HEK293 (cell line): ENCODE results near the gene RCOR3.
"Not testable (repeated sequence)": the region's sequence is repeated elsewhere in the genome, so short reads cannot be mapped to it uniquely, and the experiment has no call there.

ENCODE experiments used
- CTCF ChIA-PET: fragments of 350-600 bp; formaldehyde crosslinking; extraction: SDS; loops from one replicate; lab custom pipeline; 2021; ENCODE audit warnings: antibody characterized with exemption; lab: Yijun Ruan, JAX
- POLR2A ChIA-PET: fragments of 300-600 bp; formaldehyde crosslinking; extraction: SDS; loops from one replicate; lab custom pipeline; 2020; ENCODE audit warnings: antibody characterized with exemption, inconsistent platforms; lab: Yijun Ruan, JAX
- H3K27ac ChIP-seq: fragments of 200-500 bp; sonication (Bioruptor generic); 2 replicates; pipeline ENCODE4 v1.5.1; 2014; ENCODE audit warnings: low read depth, low read length, control low read depth, inconsistent platforms; ENCODE audit errors: extremely low read depth
- H3K36me3 ChIP-seq, 2 experiments: fragments of 200-500 bp in 1 of 2; sonication (Bioruptor generic) in 1 of 2; 1 replicate in 1 of 2; 2 replicates in 1 of 2; pipeline ENCODE4 v1.5.1; 2014 to 2017; ENCODE audit warnings: inconsistent platforms in 2 of 2, low read length in 2 of 2; ENCODE audit not compliant: control insufficient read depth in 2 of 2, insufficient read depth in 1 of 2
- H3K4me1 ChIP-seq: fragments of 200-500 bp; sonication (Bioruptor generic); 2 replicates; pipeline ENCODE4 v1.5.1; 2014; ENCODE audit warnings: mild to moderate bottlenecking, low read length, inconsistent platforms; ENCODE audit not compliant: control insufficient read depth, insufficient read depth
- H3K4me3 ChIP-seq: 2 replicates; pipeline ENCODE4 v1.5.1; 2011; ENCODE audit warnings: low read depth, mild to moderate bottlenecking, control low read depth, low read length, moderate library complexity
- H3K9me3 ChIP-seq: fragments of 200-500 bp; sonication (Bioruptor generic); 2 replicates; pipeline ENCODE4 v1.5.1; 2014; ENCODE audit warnings: low read depth, low read length, inconsistent platforms; ENCODE audit not compliant: control insufficient read depth, insufficient read depth
- BCL11B ChIP-seq: fragments of 450-650 bp; formaldehyde crosslinking; IDR thresholded peaks from 2 replicates; pipeline ENCODE4 v1.5.1; 2016; ENCODE audit warnings: low read depth, missing biosample characterization, missing genetic modification characterization
- ZBTB1 ChIP-seq: fragments of 450-650 bp; formaldehyde crosslinking; IDR thresholded peaks from 2 replicates; pipeline ENCODE4 v1.5.1; 2016; ENCODE audit warnings: missing biosample characterization, missing genetic modification characterization
- ZBTB21 ChIP-seq: fragments of 450-650 bp; formaldehyde crosslinking; IDR thresholded peaks from 2 replicates; pipeline ENCODE4 v1.5.1; 2017; ENCODE audit warnings: missing biosample characterization, missing genetic modification characterization
- ZFP3 ChIP-seq: fragments of 450-650 bp; formaldehyde crosslinking; IDR thresholded peaks from 2 replicates; pipeline ENCODE4 v1.5.1; 2016; ENCODE audit warnings: low read depth, missing biosample characterization, missing genetic modification characterization
- ZFP41 ChIP-seq: fragments of 450-650 bp; formaldehyde crosslinking; IDR thresholded peaks from 2 replicates; pipeline ENCODE4 v1.5.1; 2016; ENCODE audit warnings: missing biosample characterization, missing genetic modification characterization, borderline replicate concordance
- ZNF324 ChIP-seq: fragments of 450-650 bp; formaldehyde crosslinking; IDR thresholded peaks from 2 replicates; pipeline ENCODE4 v1.5.1; 2016; ENCODE audit warnings: missing biosample characterization, missing genetic modification characterization
- ZNF350 ChIP-seq: fragments of 450-650 bp; formaldehyde crosslinking; IDR thresholded peaks from 2 replicates; pipeline ENCODE4 v1.5.0; 2017; ENCODE audit warnings: missing biosample characterization, mild to moderate bottlenecking, missing genetic modification characterization
- ZNF394 ChIP-seq: fragments of 450-650 bp; formaldehyde crosslinking; IDR thresholded peaks from 2 replicates; pipeline ENCODE4 v1.5.1; 2016; ENCODE audit warnings: missing biosample characterization, missing genetic modification characterization, mild to moderate bottlenecking, moderate library complexity, borderline replicate concordance
- ZNF623 ChIP-seq: fragments of 450-650 bp; formaldehyde crosslinking; IDR thresholded peaks from 2 replicates; pipeline ENCODE4 v1.5.1; 2016; ENCODE audit warnings: missing biosample characterization, missing genetic modification characterization
- ZNF664 ChIP-seq: fragments of 450-650 bp; formaldehyde crosslinking; IDR thresholded peaks from 2 replicates; pipeline ENCODE4 v1.5.1; 2016; ENCODE audit warnings: missing biosample characterization, missing genetic modification characterization
- ZNF837 ChIP-seq: fragments of 450-650 bp; formaldehyde crosslinking; IDR thresholded peaks from 2 replicates; pipeline ENCODE4 v1.5.1; 2016; ENCODE audit warnings: missing biosample characterization, missing genetic modification characterization
- TF ChIP-seq, protein P1 (sequence below): fragments of 450-650 bp; formaldehyde crosslinking; IDR thresholded peaks from 2 replicates; pipeline ENCODE4 v1.5.1; 2016; ENCODE audit warnings: missing biosample characterization, missing genetic modification characterization
- TF ChIP-seq, protein P2 (sequence below): fragments of 450-650 bp; formaldehyde crosslinking; IDR thresholded peaks from 2 replicates; pipeline ENCODE4 v1.5.1; 2016; ENCODE audit warnings: missing biosample characterization, missing genetic modification characterization
- TF ChIP-seq, protein P3 (sequence below): fragments of 450-650 bp; formaldehyde crosslinking; IDR thresholded peaks from 2 replicates; pipeline ENCODE4 v1.5.1; 2017; ENCODE audit warnings: missing biosample characterization, mild to moderate bottlenecking, missing genetic modification characterization, moderate library complexity
- TF ChIP-seq, protein P4 (sequence below): fragments of 450-650 bp; IDR thresholded peaks from 2 replicates; pipeline ENCODE4 v1.5.1; 2018; ENCODE audit warnings: missing biosample characterization, missing genetic modification characterization
- TF ChIP-seq, protein P5 (sequence below): fragments of 450-650 bp; formaldehyde crosslinking; conservative IDR thresholded peaks from 2 replicates; pipeline ENCODE4 v1.5.1; 2016; ENCODE audit warnings: low read depth, missing biosample characterization, missing genetic modification characterization
- TF ChIP-seq, protein P6 (sequence below): fragments of 450-650 bp; formaldehyde crosslinking; IDR thresholded peaks from 2 replicates; pipeline ENCODE4 v1.5.1; 2016; ENCODE audit warnings: missing biosample characterization, missing genetic modification characterization

RCOR3 gene

DNA sequence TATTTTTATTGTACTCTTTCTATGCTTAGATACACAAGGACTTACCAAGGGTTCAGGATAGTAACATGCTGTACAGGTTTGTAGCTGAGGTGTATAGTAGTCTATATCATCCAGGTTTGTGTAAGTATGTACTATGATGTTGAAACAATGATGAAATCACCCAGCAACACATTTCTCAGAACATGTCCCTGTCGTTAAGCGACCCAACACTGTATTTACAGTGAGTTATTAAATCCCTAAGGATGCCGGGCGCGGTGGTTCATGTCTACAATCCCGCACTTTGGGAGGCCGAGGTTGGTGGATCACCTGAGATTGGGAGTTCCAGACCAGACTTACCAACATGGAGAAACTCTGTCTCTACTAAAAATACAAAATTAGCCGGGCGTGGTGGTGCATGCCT is 21.6 kb upstream of the RCOR3 start (continued):
- TF ChIP-seq, protein P1, sequence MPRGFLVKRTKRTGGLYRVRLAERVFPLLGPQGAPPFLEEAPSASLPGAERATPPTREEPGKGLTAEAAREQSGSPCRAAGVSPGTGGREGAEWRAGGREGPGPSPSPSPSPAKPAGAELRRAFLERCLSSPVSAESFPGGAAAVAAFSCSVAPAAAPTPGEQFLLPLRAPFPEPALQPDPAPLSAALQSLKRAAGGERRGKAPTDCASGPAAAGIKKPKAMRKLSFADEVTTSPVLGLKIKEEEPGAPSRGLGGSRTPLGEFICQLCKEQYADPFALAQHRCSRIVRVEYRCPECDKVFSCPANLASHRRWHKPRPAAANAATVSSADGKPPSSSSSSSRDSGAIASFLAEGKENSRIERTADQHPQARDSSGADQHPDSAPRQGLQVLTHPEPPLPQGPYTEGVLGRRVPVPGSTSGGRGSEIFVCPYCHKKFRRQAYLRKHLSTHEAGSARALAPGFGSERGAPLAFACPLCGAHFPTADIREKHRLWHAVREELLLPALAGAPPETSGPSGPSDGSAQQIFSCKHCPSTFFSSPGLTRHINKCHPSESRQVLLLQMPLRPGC (tag by site-specific recombination) = no peak

DNA sequence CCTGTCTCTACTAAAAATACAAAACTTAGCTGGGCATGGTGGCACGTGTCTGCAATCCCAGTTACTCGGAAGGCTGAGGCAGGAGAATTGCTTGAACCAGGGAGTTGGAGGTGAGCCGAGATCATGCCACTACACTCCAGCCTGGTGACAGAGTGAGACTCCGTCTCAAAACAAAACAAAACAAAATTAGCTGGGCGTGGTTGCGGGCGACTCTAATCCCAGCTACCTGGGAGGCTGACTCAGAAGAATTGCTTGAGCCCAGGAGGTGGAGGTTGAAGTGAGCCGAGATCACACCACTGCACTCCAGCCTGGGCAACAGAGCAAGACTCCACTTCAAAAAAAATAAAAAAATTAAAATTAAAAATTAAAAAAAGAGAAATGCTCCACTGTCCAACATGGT is 18.6 kb upstream of the RCOR3 start:
- H3K36me3 ChIP-seq, POLR2A ChIA-PET, H3K9me3 ChIP-seq, H3K4me3 ChIP-seq, H3K4me1 ChIP-seq, CTCF ChIA-PET, H3K27ac ChIP-seq: not testable (repeated sequence)

DNA sequence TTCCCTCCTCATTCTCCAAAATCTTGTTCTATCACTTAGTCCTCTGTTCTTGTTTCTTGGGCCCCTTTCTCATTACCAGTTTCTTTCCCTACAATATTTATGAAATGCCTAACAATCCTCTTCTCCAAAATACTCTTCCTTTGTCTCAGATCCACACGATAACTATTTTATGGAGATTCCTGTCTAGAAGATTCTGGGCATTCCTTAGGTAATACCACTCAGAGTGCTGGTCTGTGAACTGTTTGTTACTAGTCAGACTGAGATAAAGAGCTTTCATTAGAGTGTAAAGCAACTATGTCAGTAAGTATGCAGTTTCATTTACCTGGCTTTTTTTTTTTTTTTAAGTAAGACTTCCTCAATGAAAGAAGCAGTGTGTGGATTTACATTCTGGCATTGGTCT is 18.1 kb upstream of the RCOR3 start:
- Histone ChIP-seq H3K9me3 (no peaks in the 10 kb centered on the region), H3K36me3 (no peaks in the 10 kb centered on the region), H3K4me1 (no peaks in the 10 kb centered on the region), H3K27ac (no peak overlapping the region), H3K4me3 (no peak overlapping the region)
- no peak for TF ChIP-seq ZNF324 (tag by site-specific recombination)
- no peak for TF ChIP-seq BCL11B
- no peak for TF ChIP-seq ZFP3 (tag by site-specific recombination)
- TF ChIP-seq, protein P2, sequence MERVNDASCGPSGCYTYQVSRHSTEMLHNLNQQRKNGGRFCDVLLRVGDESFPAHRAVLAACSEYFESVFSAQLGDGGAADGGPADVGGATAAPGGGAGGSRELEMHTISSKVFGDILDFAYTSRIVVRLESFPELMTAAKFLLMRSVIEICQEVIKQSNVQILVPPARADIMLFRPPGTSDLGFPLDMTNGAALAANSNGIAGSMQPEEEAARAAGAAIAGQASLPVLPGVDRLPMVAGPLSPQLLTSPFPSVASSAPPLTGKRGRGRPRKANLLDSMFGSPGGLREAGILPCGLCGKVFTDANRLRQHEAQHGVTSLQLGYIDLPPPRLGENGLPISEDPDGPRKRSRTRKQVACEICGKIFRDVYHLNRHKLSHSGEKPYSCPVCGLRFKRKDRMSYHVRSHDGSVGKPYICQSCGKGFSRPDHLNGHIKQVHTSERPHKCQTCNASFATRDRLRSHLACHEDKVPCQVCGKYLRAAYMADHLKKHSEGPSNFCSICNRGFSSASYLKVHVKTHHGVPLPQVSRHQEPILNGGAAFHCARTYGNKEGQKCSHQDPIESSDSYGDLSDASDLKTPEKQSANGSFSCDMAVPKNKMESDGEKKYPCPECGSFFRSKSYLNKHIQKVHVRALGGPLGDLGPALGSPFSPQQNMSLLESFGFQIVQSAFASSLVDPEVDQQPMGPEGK (tag by site-specific recombination) = no peak
- TF ChIP-seq ZNF837 (tag by site-specific recombination) = no peak
- TF ChIP-seq, protein P3, sequence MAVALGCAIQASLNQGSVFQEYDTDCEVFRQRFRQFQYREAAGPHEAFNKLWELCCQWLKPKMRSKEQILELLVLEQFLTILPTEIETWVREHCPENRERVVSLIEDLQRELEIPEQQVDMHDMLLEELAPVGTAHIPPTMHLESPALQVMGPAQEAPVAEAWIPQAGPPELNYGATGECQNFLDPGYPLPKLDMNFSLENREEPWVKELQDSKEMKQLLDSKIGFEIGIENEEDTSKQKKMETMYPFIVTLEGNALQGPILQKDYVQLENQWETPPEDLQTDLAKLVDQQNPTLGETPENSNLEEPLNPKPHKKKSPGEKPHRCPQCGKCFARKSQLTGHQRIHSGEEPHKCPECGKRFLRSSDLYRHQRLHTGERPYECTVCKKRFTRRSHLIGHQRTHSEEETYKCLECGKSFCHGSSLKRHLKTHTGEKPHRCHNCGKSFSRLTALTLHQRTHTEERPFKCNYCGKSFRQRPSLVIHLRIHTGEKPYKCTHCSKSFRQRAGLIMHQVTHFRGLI (tag by site-specific recombination) = no peak
- TF ChIP-seq ZNF350 (tag by site-specific recombination) = no peak
- TF ChIP-seq ZFP41 (tag by site-specific recombination) = no peak
- TF ChIP-seq, protein P4, sequence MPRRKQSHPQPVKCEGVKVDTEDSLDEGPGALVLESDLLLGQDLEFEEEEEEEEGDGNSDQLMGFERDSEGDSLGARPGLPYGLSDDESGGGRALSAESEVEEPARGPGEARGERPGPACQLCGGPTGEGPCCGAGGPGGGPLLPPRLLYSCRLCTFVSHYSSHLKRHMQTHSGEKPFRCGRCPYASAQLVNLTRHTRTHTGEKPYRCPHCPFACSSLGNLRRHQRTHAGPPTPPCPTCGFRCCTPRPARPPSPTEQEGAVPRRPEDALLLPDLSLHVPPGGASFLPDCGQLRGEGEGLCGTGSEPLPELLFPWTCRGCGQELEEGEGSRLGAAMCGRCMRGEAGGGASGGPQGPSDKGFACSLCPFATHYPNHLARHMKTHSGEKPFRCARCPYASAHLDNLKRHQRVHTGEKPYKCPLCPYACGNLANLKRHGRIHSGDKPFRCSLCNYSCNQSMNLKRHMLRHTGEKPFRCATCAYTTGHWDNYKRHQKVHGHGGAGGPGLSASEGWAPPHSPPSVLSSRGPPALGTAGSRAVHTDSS (tag by site-specific recombination) = no peak
- CTCF ChIA-PET = interaction anchor here (0.6 kb wide), 1 partner anchor 1143 kb away, joined by 3 read pairs; no protein-coding TSS in a partner anchor
- POLR2A ChIA-PET = no interaction called here

DNA sequence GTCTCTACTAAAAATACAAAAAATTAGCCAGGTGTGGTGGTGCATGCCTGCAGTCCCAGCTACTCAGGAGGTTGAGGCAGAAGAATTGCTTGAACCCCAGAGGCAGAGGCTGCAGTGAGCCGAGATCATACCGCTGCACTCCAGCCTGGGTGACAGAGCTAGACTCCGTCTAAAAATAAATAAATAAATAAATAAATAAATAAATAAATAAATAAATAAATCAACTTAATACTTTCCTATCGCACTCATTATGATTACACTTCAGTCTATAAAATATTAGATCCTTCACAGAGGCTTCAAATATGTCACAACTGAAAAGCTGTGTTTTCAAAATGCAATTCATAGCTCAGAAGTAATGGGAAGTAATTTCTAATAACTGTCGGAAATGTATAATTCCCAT is 15.5 kb upstream of the RCOR3 start:
- not testable (repeated sequence) for H3K27ac ChIP-seq, H3K4me1 ChIP-seq, H3K4me3 ChIP-seq, H3K9me3 ChIP-seq, H3K36me3 ChIP-seq
- POLR2A ChIA-PET = interaction anchor here (1.1 kb wide), 1 partner anchor 14 kb away, joined by 3 read pairs; no protein-coding TSS in a partner anchor
- CTCF ChIA-PET = interaction anchor here (2.2 kb wide), 1 partner anchor 15 kb away, joined by 7 read pairs; no protein-coding TSS in a partner anchor
- peak; percentile 44; the same call in 1 of the 2 replicates for TF ChIP-seq ZBTB21 (tag by site-specific recombination)
- peak; percentile 95 for TF ChIP-seq ZNF394 (tag by site-specific recombination)
- peak; percentile 84 for TF ChIP-seq ZNF623 (tag by site-specific recombination)
- TF ChIP-seq, protein P5, sequence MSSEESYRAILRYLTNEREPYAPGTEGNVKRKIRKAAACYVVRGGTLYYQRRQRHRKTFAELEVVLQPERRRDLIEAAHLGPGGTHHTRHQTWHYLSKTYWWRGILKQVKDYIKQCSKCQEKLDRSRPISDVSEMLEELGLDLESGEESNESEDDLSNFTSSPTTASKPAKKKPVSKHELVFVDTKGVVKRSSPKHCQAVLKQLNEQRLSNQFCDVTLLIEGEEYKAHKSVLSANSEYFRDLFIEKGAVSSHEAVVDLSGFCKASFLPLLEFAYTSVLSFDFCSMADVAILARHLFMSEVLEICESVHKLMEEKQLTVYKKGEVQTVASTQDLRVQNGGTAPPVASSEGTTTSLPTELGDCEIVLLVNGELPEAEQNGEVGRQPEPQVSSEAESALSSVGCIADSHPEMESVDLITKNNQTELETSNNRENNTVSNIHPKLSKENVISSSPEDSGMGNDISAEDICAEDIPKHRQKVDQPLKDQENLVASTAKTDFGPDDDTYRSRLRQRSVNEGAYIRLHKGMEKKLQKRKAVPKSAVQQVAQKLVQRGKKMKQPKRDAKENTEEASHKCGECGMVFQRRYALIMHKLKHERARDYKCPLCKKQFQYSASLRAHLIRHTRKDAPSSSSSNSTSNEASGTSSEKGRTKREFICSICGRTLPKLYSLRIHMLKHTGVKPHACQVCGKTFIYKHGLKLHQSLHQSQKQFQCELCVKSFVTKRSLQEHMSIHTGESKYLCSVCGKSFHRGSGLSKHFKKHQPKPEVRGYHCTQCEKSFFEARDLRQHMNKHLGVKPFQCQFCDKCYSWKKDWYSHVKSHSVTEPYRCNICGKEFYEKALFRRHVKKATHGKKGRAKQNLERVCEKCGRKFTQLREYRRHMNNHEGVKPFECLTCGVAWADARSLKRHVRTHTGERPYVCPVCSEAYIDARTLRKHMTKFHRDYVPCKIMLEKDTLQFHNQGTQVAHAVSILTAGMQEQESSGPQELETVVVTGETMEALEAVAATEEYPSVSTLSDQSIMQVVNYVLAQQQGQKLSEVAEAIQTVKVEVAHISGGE (tag by site-specific recombination) = peak; percentile 80
- TF ChIP-seq ZBTB1 (tag by site-specific recombination) = 0 out of 2 replicates have a peak, but pooled peaks have one; percentile 38
- peak; percentile 78; the same call in 1 of the 2 replicates for TF ChIP-seq ZNF664 (tag by site-specific recombination)
- TF ChIP-seq, protein P6, sequence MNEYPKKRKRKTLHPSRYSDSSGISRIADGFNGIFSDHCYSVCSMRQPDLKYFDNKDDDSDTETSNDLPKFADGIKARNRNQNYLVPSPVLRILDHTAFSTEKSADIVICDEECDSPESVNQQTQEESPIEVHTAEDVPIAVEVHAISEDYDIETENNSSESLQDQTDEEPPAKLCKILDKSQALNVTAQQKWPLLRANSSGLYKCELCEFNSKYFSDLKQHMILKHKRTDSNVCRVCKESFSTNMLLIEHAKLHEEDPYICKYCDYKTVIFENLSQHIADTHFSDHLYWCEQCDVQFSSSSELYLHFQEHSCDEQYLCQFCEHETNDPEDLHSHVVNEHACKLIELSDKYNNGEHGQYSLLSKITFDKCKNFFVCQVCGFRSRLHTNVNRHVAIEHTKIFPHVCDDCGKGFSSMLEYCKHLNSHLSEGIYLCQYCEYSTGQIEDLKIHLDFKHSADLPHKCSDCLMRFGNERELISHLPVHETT = 0 out of 2 replicates have a peak, but pooled peaks have one; percentile 30
